ENCODE measurements around the gene GNPTAB.

GNPTAB gene

DNA sequence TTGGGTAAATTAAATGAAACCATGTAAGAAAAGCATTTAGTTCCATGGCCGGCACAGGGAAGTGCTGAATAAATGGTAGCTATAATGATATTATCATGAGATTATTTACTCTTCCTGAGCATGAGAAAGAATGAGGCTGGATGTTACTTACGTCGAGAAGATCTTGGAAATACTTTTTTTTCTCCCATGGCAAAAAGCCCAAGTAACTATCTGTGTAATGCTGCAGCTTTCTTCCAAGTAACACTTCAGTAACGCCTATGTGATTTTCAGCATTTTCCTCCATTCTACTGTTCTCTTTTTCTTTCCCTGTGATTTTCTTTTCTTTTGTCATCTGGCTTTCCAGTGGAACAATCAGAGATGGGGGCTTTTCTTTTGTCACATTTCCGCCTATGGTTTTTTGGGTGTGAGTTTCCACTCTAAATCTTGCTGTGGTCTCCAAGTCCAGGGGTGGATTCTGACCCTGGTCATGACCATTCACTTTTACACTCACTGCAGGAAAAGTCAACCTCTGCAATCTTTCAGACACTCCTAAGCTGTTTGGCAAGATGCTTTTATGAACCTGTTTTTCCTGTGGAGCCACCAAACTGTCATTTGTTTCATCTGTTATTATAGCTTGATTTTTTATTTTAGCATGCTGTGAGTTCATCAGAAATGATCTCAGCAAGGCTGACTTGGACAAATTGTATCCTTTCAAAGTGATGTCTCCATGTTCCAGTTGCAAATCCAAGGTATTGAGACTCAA lies 66.5 kb downstream of the GNPTAB start:
- TF ChIP-seq, protein P1, sequence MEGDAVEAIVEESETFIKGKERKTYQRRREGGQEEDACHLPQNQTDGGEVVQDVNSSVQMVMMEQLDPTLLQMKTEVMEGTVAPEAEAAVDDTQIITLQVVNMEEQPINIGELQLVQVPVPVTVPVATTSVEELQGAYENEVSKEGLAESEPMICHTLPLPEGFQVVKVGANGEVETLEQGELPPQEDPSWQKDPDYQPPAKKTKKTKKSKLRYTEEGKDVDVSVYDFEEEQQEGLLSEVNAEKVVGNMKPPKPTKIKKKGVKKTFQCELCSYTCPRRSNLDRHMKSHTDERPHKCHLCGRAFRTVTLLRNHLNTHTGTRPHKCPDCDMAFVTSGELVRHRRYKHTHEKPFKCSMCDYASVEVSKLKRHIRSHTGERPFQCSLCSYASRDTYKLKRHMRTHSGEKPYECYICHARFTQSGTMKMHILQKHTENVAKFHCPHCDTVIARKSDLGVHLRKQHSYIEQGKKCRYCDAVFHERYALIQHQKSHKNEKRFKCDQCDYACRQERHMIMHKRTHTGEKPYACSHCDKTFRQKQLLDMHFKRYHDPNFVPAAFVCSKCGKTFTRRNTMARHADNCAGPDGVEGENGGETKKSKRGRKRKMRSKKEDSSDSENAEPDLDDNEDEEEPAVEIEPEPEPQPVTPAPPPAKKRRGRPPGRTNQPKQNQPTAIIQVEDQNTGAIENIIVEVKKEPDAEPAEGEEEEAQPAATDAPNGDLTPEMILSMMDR (IDR thresholded peaks at IDR 0.05; ENCODE audit: borderline replicate concordance, extremely low read depth, low read length, poor library complexity, severe bottlenecking), result no peak
- no peak for TF ChIP-seq EZH2 (IDR thresholded peaks at IDR 0.05; ENCODE audit: borderline replicate concordance, low read depth, low read length, severe bottlenecking)
- no peak overlapping the region for H3K27ac ChIP-seq (ENCODE audit: low read length)
- H3K36me3 ChIP-seq (ENCODE audit: insufficient read depth, low read length), result peaks cover 76% of the 10 kb centered on the region
- H4K20me1 ChIP-seq (ENCODE audit: insufficient read depth, low read length), result no peaks in the 10 kb centered on the region
- H3K4me3 ChIP-seq (ENCODE audit: low read depth in 1 of 2, low read length in 2 of 2), result no peak overlapping the region
- no peak overlapping the region for H3K9ac ChIP-seq (ENCODE audit: low read depth, low read length)
- DNase-seq (no peak), ATAC-seq (ENCODE audit: insufficient read depth, low read depth) (no peak)
- no peaks in the 10 kb centered on the region for H3K9me3 ChIP-seq (ENCODE audit: insufficient read depth, low read length, severe bottlenecking)
- H2AFZ ChIP-seq (ENCODE audit: low read depth, low read length), result no peak overlapping the region
- no peaks in the 10 kb centered on the region for H3K4me1 ChIP-seq (ENCODE audit: insufficient read depth, low read length)
- no peak overlapping the region for H3K4me2 ChIP-seq (ENCODE audit: insufficient read depth, low read length)
- no peaks in the 10 kb centered on the region for H3K27me3 ChIP-seq (ENCODE audit: insufficient read depth, low read length, poor library complexity)
- H3K79me2 ChIP-seq (ENCODE audit: insufficient read depth, low read length), result no peaks in the 10 kb centered on the region

DNA sequence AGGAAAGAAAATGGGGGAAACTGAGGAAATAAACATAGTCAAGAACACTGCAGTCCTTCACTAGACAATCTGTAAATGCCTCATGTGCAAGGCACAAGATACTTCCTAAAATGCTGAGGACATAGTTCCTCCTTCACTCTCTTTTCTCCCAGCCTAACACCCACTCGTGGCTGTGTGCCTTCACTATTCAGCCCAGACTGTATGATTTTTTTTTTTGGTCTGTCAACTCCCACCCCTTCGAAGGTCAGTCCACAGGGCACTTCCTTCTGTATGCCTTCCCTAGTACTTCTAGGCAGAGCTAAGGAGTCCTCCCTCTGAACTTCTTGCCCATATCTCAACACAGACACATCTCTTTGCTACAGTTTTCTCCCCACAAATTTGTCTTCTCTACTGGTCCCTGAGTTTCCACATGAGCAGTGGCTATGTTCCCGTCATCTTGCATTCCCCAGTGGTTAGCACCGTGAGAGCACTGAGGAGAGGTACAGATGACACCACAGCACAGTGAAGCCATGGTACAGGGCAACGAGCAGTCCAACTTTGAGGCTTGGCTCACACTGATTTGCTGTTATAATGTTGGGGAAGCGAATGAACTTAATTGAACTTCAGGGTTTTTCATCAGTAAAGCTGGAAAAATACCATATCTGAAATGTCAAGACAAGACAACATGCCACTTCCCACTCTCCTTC lies 67.4 kb downstream of the GNPTAB start:
- TF ChIP-seq EZH2 (IDR thresholded peaks at IDR 0.05; ENCODE audit: borderline replicate concordance, low read depth, low read length, severe bottlenecking), result no peak
- TF ChIP-seq, protein P1 (IDR thresholded peaks at IDR 0.05; ENCODE audit: borderline replicate concordance, extremely low read depth, low read length, poor library complexity, severe bottlenecking), result no peak
- no peak for DNase-seq

DNA sequence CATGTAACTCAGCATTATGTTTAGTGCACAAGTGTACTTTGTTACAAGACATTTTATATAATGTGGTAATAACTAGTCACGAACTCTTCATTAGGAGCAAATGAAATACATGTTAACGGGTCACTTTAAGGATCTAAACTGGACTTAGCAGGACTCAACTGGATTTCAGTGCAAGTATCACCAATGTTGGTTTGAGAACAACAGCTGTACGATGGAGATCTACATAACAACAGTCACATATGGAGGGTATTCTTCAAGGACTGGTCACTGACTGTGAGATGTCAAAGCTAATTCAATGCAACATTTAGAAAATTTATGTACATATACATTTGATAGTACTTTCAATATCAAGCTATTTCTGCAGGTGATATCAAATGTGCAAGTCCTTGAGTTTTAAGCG lies 69.0 kb downstream of the GNPTAB start:
- Histone ChIP-seq H3K9ac (ENCODE audit: low read depth, low read length) (no peak overlapping the region), H4K20me1 (ENCODE audit: insufficient read depth, low read length) (no peaks in the 10 kb centered on the region), H3K4me3 (ENCODE audit: low read depth in 1 of 2, low read length in 2 of 2) (no peak overlapping the region), H3K27ac (ENCODE audit: low read length) (no peak overlapping the region), H3K4me1 (ENCODE audit: insufficient read depth, low read length) (no peaks in the 10 kb centered on the region), H3K4me2 (ENCODE audit: insufficient read depth, low read length) (no peak overlapping the region), H3K27me3 (ENCODE audit: insufficient read depth, low read length, poor library complexity) (no peaks in the 10 kb centered on the region), H2AFZ (ENCODE audit: low read depth, low read length) (no peak overlapping the region), H3K9me3 (ENCODE audit: insufficient read depth, low read length, severe bottlenecking) (no peaks in the 10 kb centered on the region), H3K79me2 (ENCODE audit: insufficient read depth, low read length) (no peaks in the 10 kb centered on the region), H3K36me3 (ENCODE audit: insufficient read depth, low read length) (peaks cover 66% of the 10 kb centered on the region)
- ATAC-seq (ENCODE audit: insufficient read depth, low read depth), result no peak
- no peak for TF ChIP-seq EZH2 (IDR thresholded peaks at IDR 0.05; ENCODE audit: borderline replicate concordance, low read depth, low read length, severe bottlenecking)
- TF ChIP-seq, protein P1 (IDR thresholded peaks at IDR 0.05; ENCODE audit: borderline replicate concordance, extremely low read depth, low read length, poor library complexity, severe bottlenecking), result no peak
- no peak for DNase-seq

More for the DNA sequence above, 67.4 kb downstream of the GNPTAB start:
- no peak overlapping the region for H2AFZ ChIP-seq (ENCODE audit: low read depth, low read length)
- no peaks in the 10 kb centered on the region for H3K9me3 ChIP-seq (ENCODE audit: insufficient read depth, low read length, severe bottlenecking)
- no peaks in the 10 kb centered on the region for H3K27me3 ChIP-seq (ENCODE audit: insufficient read depth, low read length, poor library complexity)
- no peak overlapping the region for H3K27ac ChIP-seq (ENCODE audit: low read length)
- peaks cover 77% of the 10 kb centered on the region for H3K36me3 ChIP-seq (ENCODE audit: insufficient read depth, low read length)
- no peak overlapping the region for H3K4me2 ChIP-seq (ENCODE audit: insufficient read depth, low read length)
- no peaks in the 10 kb centered on the region for H3K79me2 ChIP-seq (ENCODE audit: insufficient read depth, low read length)
- H3K4me3 ChIP-seq (ENCODE audit: low read depth in 1 of 2, low read length in 2 of 2), result no peak overlapping the region
- no peak overlapping the region for H3K9ac ChIP-seq (ENCODE audit: low read depth, low read length)
- H4K20me1 ChIP-seq (ENCODE audit: insufficient read depth, low read length), result no peaks in the 10 kb centered on the region
- ATAC-seq (ENCODE audit: insufficient read depth, low read depth), result peak; percentile 24; the same call in 1 of the 3 replicates
- no peaks in the 10 kb centered on the region for H3K4me1 ChIP-seq (ENCODE audit: insufficient read depth, low read length)
